Measurements from ENCODE around the gene GJB5. TPM values are rescaled to one million over a fixed set of nuclear protein-coding genes. Genes with fewer than 3 reads are reported as not detected.

GJB5 gene
- total and polyA plus RNA-seq, 2 donors (not counting 1 experiment from before 2014, with no cell fraction given) = not detected

DNA sequence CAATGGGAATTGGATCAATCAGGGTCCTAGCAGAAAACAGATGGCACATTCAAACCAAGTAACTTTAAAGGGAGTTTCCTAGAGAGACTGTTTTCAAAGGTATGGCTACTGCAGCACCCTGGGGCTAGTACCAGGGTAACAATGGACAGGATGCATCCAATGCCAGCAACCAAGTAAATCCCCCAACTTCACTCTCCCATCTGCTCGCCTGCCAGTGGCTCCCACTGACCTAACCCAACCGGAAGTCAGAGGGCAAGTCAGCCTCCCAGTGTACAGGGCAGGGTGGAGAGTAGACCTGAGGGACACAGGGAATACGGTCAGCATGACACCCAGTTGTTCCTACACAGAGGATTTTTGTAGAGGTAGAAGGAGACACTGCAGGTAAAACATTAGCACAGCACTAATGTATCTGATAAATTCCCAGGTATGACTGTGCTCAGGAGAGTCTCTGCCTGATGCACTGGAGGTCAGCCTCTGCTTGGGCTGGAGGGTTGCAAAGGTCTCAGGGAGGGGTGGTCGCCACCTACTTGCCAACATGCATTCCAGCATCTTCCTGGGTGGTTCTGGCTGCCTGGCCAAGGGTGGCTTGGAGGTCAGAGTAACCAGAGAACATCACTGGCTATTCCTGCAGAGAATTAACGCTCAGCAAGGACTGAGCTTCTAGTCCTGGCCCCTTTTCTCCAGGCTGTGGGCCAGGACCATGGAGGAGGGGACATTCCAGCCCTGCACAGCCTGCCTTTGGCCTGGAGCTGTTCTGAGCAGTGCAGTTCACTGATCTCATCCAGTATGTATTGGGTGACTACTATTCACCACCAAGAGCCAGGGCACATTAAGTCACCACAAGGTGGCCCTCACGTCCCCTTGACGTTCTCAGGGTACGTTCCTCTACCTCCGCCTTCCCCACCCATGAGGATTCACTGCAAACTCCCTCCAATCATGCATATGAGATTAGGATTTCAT is 32.9 kb downstream of the GJB5 start:
- Mint-ChIP-seq H3K9me3 (ENCODE audit: insufficient read depth) (no peaks in the 10 kb centered on the region), H3K4me1 (peaks cover 22% of the 10 kb centered on the region), H3K27ac (no peak overlapping the region), H3K4me3 (no peak overlapping the region), H3K27me3 (peaks cover 45% of the 10 kb centered on the region)
- Histone ChIP-seq H3K79me2 (ENCODE audit: control insufficient read depth, insufficient read depth, low read length) (no peaks in the 10 kb centered on the region), H3K4me3 (ENCODE audit: control extremely low read depth in 1 of 5, extremely low read depth in 1 of 5, insufficient read depth in 1 of 5, low read depth in 2 of 5, low read length in 4 of 5) (no peak overlapping the region), H3K4me2 (replicated peaks; ENCODE audit: low read depth, low read length, poor library complexity, severe bottlenecking) (no peak overlapping the region), H4K20me1 (ENCODE audit: control insufficient read depth, insufficient read depth, low read length, poor library complexity, severe bottlenecking) (no peaks in the 10 kb centered on the region), H3K4me1 (ENCODE audit: control insufficient read depth in 2 of 2, insufficient read depth in 2 of 2, low read length in 2 of 2) (peaks cover 8 to 11% of the 10 kb centered on the region in 2 donors), H3K9me3 (ENCODE audit: control extremely low read depth in 1 of 3, control insufficient read depth in 2 of 3, insufficient read depth in 1 of 3, low read length in 2 of 3) (no peaks in the 10 kb centered on the region), H3K36me3 (replicated peaks in 1 of 2; ENCODE audit: control extremely low read depth in 1 of 2, control insufficient read depth in 1 of 2, extremely low read depth in 1 of 2, insufficient read depth in 2 of 2, low read length in 1 of 2) (no peaks in the 10 kb centered on the region), H3K9ac (ENCODE audit: low read length) (no peak overlapping the region), H2AFZ (ENCODE audit: insufficient read depth, low read depth, low read length, poor library complexity, severe bottlenecking) (no peak overlapping the region), H3K27me3 (replicated peaks in 1 of 4; ENCODE audit: control extremely low read depth in 1 of 4, control insufficient read depth in 3 of 4, insufficient read depth in 4 of 4, low read length in 3 of 4) (peaks cover 0 to 32% (median 10%) of the 10 kb centered on the region in 4 experiments), H3K27ac (ENCODE audit: low read length in 2 of 2) (no peak overlapping the region)
- TF ChIP-seq, protein P1, sequence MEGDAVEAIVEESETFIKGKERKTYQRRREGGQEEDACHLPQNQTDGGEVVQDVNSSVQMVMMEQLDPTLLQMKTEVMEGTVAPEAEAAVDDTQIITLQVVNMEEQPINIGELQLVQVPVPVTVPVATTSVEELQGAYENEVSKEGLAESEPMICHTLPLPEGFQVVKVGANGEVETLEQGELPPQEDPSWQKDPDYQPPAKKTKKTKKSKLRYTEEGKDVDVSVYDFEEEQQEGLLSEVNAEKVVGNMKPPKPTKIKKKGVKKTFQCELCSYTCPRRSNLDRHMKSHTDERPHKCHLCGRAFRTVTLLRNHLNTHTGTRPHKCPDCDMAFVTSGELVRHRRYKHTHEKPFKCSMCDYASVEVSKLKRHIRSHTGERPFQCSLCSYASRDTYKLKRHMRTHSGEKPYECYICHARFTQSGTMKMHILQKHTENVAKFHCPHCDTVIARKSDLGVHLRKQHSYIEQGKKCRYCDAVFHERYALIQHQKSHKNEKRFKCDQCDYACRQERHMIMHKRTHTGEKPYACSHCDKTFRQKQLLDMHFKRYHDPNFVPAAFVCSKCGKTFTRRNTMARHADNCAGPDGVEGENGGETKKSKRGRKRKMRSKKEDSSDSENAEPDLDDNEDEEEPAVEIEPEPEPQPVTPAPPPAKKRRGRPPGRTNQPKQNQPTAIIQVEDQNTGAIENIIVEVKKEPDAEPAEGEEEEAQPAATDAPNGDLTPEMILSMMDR (IDR thresholded peaks at IDR 0.05) = no peak
- no peak for TF ChIP-seq EZH2 (IDR thresholded peaks at IDR 0.05; ENCODE audit: borderline replicate concordance, insufficient read depth, low read depth, low read length, poor library complexity, severe bottlenecking)
- DNase-seq = no peak
- intact Hi-C loops (cut with micrococcal nuclease) = loop anchor here (2.0 kb wide), 1 partner anchor 79 kb away; no protein-coding TSS in a partner anchor
- ChIA-PET POLR2A (no interaction called here), CTCF (interaction anchor here (1.6 kb wide), 1 partner anchor 80 kb away, joined by 7 read pairs; no protein-coding TSS in a partner anchor)
- ATAC-seq (ENCODE audit: low read depth) = no peak
- WGBS (ENCODE audit: insufficient coverage) = 51% methylated on average over 6 of the region's 9 CpGs

DNA sequence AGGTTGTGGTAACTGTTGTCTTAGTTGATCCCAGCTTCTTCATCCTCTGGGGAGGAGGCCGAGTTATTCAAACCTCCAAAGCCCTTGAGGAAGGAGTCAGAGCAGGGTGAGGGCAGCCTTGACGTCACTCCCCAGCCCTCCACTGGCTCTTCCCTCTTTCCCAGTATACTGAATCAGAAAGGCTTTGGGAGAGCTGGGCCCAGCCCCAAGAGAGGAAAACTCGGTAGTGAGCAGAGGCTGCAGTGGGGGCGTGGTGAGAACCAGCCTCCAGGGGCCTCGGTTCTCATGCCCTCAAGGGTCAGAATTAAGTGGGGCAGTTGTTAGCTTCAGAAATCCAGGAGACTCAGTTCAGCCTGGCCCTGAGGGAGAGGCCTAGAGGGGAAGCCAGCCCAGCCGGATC is 36.1 kb downstream of the GJB5 start:
- ATAC-seq (ENCODE audit: low read depth) (no peak), DNase-seq (no peak)
- Mint-ChIP-seq H3K27me3 (peaks cover 51% of the 10 kb centered on the region), H3K4me3 (no peak overlapping the region), H3K4me1 (peaks cover 22% of the 10 kb centered on the region), H3K27ac (no peak overlapping the region), H3K9me3 (ENCODE audit: insufficient read depth) (no peaks in the 10 kb centered on the region)
- H3K4me2 ChIP-seq (replicated peaks; ENCODE audit: low read depth, low read length, poor library complexity, severe bottlenecking) = no peak overlapping the region
- no peak overlapping the region for H3K9ac ChIP-seq (ENCODE audit: low read length)
- intact Hi-C loops (cut with micrococcal nuclease) = no loop called here
- no peaks in the 10 kb centered on the region for H3K79me2 ChIP-seq (ENCODE audit: control insufficient read depth, insufficient read depth, low read length)
- H3K4me1 ChIP-seq (ENCODE audit: control insufficient read depth in 2 of 2, insufficient read depth in 2 of 2, low read length in 2 of 2) = peaks cover 8 to 15% of the 10 kb centered on the region in 2 donors
- H3K9me3 ChIP-seq (ENCODE audit: control extremely low read depth in 1 of 3, control insufficient read depth in 2 of 3, insufficient read depth in 1 of 3, low read length in 2 of 3) = peaks cover 0 to 3% (median 0%) of the 10 kb centered on the region in 3 donors
- no peak overlapping the region for H3K27ac ChIP-seq (ENCODE audit: low read length in 2 of 2)
- peaks cover 0 to 29% (median 14%) of the 10 kb centered on the region in 4 experiments for H3K27me3 ChIP-seq (replicated peaks in 1 of 4; ENCODE audit: control extremely low read depth in 1 of 4, control insufficient read depth in 3 of 4, insufficient read depth in 4 of 4, low read length in 3 of 4)
- TF ChIP-seq, protein P1 (IDR thresholded peaks at IDR 0.05) = no peak
- no peak for TF ChIP-seq EZH2 (IDR thresholded peaks at IDR 0.05; ENCODE audit: borderline replicate concordance, insufficient read depth, low read depth, low read length, poor library complexity, severe bottlenecking)
- H3K36me3 ChIP-seq (replicated peaks in 1 of 2; ENCODE audit: control extremely low read depth in 1 of 2, control insufficient read depth in 1 of 2, extremely low read depth in 1 of 2, insufficient read depth in 2 of 2, low read length in 1 of 2) = no peaks in the 10 kb centered on the region
- H3K4me3 ChIP-seq (ENCODE audit: control extremely low read depth in 1 of 5, extremely low read depth in 1 of 5, insufficient read depth in 1 of 5, low read depth in 2 of 5, low read length in 4 of 5) = no peak overlapping the region
- H4K20me1 ChIP-seq (ENCODE audit: control insufficient read depth, insufficient read depth, low read length, poor library complexity, severe bottlenecking) = no peaks in the 10 kb centered on the region
- ChIA-PET POLR2A (no interaction called here), CTCF (interaction anchor here (1.1 kb wide), 1 partner anchor 13 kb away, joined by 3 read pairs; no protein-coding TSS in a partner anchor)
- no peak overlapping the region for H2AFZ ChIP-seq (ENCODE audit: insufficient read depth, low read depth, low read length, poor library complexity, severe bottlenecking)
- 79% methylated on average over 5 of the region's 6 CpGs for WGBS (ENCODE audit: insufficient coverage)

All from B cell (primary cell).